ENCODE results near the gene ANKHD1.
"Not testable (repeated sequence)": the region's sequence is repeated elsewhere in the genome, so short reads cannot be mapped to it uniquely, and the experiment has no call there.

Gene ANKHD1

GRCh38 chr5:140564196-140565023 is 162.8 kb downstream of the ANKHD1 start, which contains the start of the genes APBB3 and SLC35A4:
APBB3 (minus strand) TSS chr5:140564598; CDS start chr5:140564245, 353 bp downstream.
SLC35A4 (plus strand) TSS chr5:140564828; CDS start chr5:140567170, 2,342 bp downstream.
- DNase-seq (ENCODE audit: low read depth) = peak; percentile 79

- no peak for DNase-seq (ENCODE audit: low read depth)
Observed at GRCh38 chr5:140565024-140565779, 163.6 kb downstream of the ANKHD1 start.

- DNase-seq (ENCODE audit: low read depth) = no peak
Observed at GRCh38 chr5:140565780-140566095, 164.1 kb downstream of the ANKHD1 start.

- DNase-seq (ENCODE audit: low read depth) = no peak
Observed at GRCh38 chr5:140566665-140567064, 165.0 kb downstream of the ANKHD1 start.

- no peak for DNase-seq (ENCODE audit: low read depth)
Observed at GRCh38 chr5:140567136-140567818, 165.6 kb downstream of the ANKHD1 start.

- no peak for DNase-seq (ENCODE audit: low read depth)
Observed at GRCh38 chr5:140567871-140568270, 166.2 kb downstream of the ANKHD1 start.

GRCh38 chr5:140568443-140569063 is 166.9 kb downstream of the ANKHD1 start:
- no peak for DNase-seq (ENCODE audit: low read depth)

- no peak for DNase-seq (ENCODE audit: low read depth)
Observed at GRCh38 chr5:140569197-140569596, 167.6 kb downstream of the ANKHD1 start.

- no peak for DNase-seq (ENCODE audit: low read depth)
Observed at GRCh38 chr5:140570058-140570457, 168.4 kb downstream of the ANKHD1 start.

GRCh38 chr5:140570488-140570887 is 168.9 kb downstream of the ANKHD1 start:
- no peak for DNase-seq (ENCODE audit: low read depth)

- DNase-seq (ENCODE audit: low read depth) = no peak
Observed at GRCh38 chr5:140571105-140571504, 169.5 kb downstream of the ANKHD1 start.

GRCh38 chr5:140573683-140574082 is 172.1 kb downstream of the ANKHD1 start:
- no peak for DNase-seq (ENCODE audit: low read depth)

GRCh38 chr5:140574165-140574564 is 172.5 kb downstream of the ANKHD1 start:
- no peak for DNase-seq (ENCODE audit: low read depth)

GRCh38 chr5:140575309-140575708 is 173.7 kb downstream of the ANKHD1 start:
- DNase-seq (ENCODE audit: low read depth) = no peak

GRCh38 chr5:140576776-140577201 is 175.2 kb downstream of the ANKHD1 start:
- no peak for DNase-seq (ENCODE audit: low read depth)

- not testable (repeated sequence) for DNase-seq (ENCODE audit: low read depth)
Observed at GRCh38 chr5:140579188-140579747, 177.6 kb downstream of the ANKHD1 start.

- DNase-seq (ENCODE audit: low read depth) = no peak
Observed at GRCh38 chr5:140587495-140587894, 185.9 kb downstream of the ANKHD1 start.

GRCh38 chr5:140588311-140589070 is 186.9 kb downstream of the ANKHD1 start:
- no peak for DNase-seq (ENCODE audit: low read depth)

Data from stimulated activated CD8-positive, alpha-beta memory T cell treated with anti-CD3 and anti-CD28 coated beads, Interleukin-15, amount 100 ng/mL, for 24 hours (primary cell).